ENCODE data around the gene KLK11. TPM values are rescaled to one million over a fixed set of nuclear protein-coding genes. Genes with fewer than 3 reads are reported as not detected.

The KLK11 gene
- total and polyA plus RNA-seq, 4 experiments from 2014 or later, result not detected

DNA sequence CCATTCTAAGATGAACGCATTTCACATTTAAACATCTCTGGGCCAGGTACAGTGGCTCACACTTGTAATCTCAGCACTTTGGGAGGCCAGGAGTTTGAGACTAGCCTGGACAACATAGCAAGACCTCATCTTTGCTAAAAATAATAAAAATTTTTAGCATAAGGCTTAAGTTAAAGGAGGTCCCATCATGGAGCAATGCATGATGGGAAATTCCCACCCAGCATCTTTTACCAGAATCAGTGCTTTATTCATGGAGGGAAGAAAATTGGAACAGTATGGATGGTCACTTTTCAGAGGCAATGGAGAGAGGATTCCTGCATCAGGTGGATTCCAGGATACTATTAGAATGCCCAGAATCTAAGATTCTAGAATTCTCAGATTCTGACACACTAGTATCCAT lies 21.2 kb downstream of the KLK11 start:
- Mint-ChIP-seq H3K4me3 (no peak overlapping the region), H3K27me3 (peaks cover 20% of the 10 kb centered on the region in 2 donors), H3K36me3 (no peaks in the 10 kb centered on the region), H3K4me1 (no peaks in the 10 kb centered on the region), H3K27ac (no peak overlapping the region), H3K9me3 (no peaks in the 10 kb centered on the region)
- POLR2A ChIA-PET (ENCODE audit: partially characterized antibody), result no interaction called here
- Histone ChIP-seq H3K36me3 (ENCODE audit: insufficient read depth, low read length) (no peaks in the 10 kb centered on the region), H3K27me3 (ENCODE audit: insufficient read depth, low read length) (no peaks in the 10 kb centered on the region), H3K4me3 (ENCODE audit: low read length in 2 of 2) (no peak overlapping the region), H3K27ac (ENCODE audit: low read depth, low read length) (no peak overlapping the region), H3K9me3 (ENCODE audit: control insufficient read depth in 1 of 2, low read length in 2 of 2) (no peaks in the 10 kb centered on the region), H3K4me1 (ENCODE audit: insufficient read depth, low read length) (no peaks in the 10 kb centered on the region)
- intact Hi-C loops (cut with micrococcal nuclease), result no loop called here
- CTCF ChIA-PET (ENCODE audit: partially characterized antibody), result no interaction called here
- no peak for DNase-seq

DNA sequence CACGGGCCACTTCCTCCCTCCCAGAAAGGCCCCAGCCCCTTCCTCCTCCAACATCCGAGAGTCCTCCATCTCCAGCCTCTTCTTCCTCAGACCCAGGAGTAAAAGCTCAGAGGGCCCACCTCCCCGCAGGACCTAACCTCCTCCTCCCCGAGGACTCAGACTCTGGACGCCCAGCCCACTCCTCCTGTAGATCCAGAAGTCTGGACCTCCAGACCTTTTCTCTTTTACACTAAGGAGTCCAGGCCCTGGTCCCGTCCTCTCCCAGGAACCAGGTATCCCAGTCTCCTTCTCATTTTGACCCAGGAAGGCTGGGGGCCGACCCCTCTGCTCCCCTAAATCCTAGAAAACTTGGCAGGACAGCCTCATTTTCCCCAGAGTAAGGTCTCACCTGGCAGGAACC lies 23.1 kb downstream of the KLK11 start:
- intact Hi-C loops (cut with micrococcal nuclease), result no loop called here
- H3K4me3 ChIP-seq (ENCODE audit: low read length in 2 of 2), result no peak overlapping the region
- Mint-ChIP-seq H3K36me3 (no peaks in the 10 kb centered on the region), H3K4me3 (no peak overlapping the region), H3K27ac (no peak overlapping the region), H3K4me1 (no peaks in the 10 kb centered on the region), H3K9me3 (no peaks in the 10 kb centered on the region), H3K27me3 (peaks cover 15 to 19% of the 10 kb centered on the region in 2 donors)
- no peaks in the 10 kb centered on the region for H3K36me3 ChIP-seq (ENCODE audit: insufficient read depth, low read length)
- DNase-seq, result no peak
- CTCF ChIA-PET (ENCODE audit: partially characterized antibody), result no interaction called here
- no peak overlapping the region for H3K27ac ChIP-seq (ENCODE audit: low read depth, low read length)
- H3K4me1 ChIP-seq (ENCODE audit: insufficient read depth, low read length), result no peaks in the 10 kb centered on the region
- H3K27me3 ChIP-seq (ENCODE audit: insufficient read depth, low read length), result no peaks in the 10 kb centered on the region
- POLR2A ChIA-PET (ENCODE audit: partially characterized antibody), result no interaction called here
- H3K9me3 ChIP-seq (ENCODE audit: control insufficient read depth in 1 of 2, low read length in 2 of 2), result no peaks in the 10 kb centered on the region

DNA sequence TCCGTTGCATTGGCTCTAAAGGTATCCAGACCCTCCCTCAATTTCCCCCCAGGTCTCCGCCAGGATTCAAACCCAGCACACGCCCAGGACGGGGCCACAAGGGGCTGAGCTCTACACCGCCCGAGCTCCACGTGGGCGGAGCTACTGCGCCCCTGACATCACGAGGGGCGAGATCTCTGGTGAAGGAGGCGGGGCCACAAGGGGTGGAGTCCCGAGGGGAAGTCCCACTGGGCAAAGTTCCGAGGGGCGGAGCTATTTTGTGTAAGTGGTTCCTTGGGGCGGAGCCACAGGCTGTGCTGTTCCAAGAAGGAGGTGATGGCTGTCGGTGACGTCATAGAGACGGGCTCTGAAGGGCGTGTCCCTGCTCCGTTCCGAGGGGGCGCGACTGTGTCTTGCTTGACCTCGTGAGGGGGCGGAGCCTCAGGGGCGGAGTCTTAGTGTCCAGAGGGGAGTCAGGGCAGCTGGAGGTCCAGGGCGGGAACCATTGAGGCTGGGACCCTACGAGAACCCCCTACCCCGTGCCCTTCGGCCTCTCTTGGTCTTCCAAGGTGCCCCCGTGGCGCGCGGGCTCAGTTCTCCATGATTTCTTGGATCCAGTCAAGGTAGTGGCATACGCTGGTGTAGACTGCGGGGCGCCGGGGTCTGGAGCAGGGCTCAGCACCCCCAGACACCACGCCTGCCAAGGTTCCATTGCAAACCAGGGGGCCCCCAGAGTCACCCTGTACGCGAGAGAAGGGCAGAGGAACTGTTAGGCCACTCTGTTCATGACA lies 23.7 kb downstream of the KLK11 start:
- Mint-ChIP-seq H3K4me1 (no peaks in the 10 kb centered on the region), H3K9me3 (no peaks in the 10 kb centered on the region), H3K27ac (no peak overlapping the region), H3K4me3 (peak overlapping the region in 1 of 8 donors; percentile 26), H3K27me3 (peaks cover 15 to 24% of the 10 kb centered on the region in 2 donors), H3K36me3 (no peaks in the 10 kb centered on the region)
- POLR2A ChIA-PET (ENCODE audit: partially characterized antibody), result no interaction called here
- Histone ChIP-seq H3K9me3 (ENCODE audit: control insufficient read depth in 1 of 2, low read length in 2 of 2) (no peaks in the 10 kb centered on the region), H3K27me3 (ENCODE audit: insufficient read depth, low read length) (no peaks in the 10 kb centered on the region), H3K36me3 (ENCODE audit: insufficient read depth, low read length) (no peaks in the 10 kb centered on the region), H3K4me3 (ENCODE audit: low read length in 2 of 2) (no peak overlapping the region), H3K4me1 (ENCODE audit: insufficient read depth, low read length) (no peaks in the 10 kb centered on the region), H3K27ac (ENCODE audit: low read depth, low read length) (no peak overlapping the region)
- CTCF ChIA-PET (ENCODE audit: partially characterized antibody), result interaction anchor here (0.6 kb wide), 1 partner anchor 9 kb away, joined by 3 read pairs; no protein-coding TSS in a partner anchor
- intact Hi-C loops (cut with micrococcal nuclease), result no loop called here
- DNase-seq, result no peak

DNA sequence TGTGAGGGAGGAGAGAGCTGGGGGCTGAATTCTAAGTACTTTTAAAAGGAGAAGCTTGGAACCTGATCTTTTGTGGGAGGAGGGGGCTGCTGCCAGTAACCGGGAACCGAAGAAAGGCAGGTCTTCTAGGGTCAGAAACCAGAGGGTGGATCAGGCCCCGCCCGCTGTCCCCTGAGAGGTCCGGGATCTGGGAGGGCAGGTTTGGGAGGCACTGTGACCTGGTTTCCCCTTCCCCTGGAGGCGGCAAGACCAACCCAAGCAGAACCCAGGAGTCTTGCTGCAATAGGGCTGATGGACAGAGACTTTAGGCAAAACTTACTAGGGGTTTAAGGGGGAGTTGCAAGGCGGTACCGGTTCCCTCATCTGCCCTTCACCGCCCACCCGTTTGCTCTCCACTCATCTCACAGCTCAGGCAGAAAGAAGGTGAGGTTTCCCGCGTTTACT lies 24.3 kb downstream of the KLK11 start:
- intact Hi-C loops (cut with micrococcal nuclease), result no loop called here
- H3K27ac Mint-ChIP-seq, result no peak overlapping the region
- peaks cover 15 to 24% of the 10 kb centered on the region in 2 donors for H3K27me3 Mint-ChIP-seq
- no peaks in the 10 kb centered on the region for H3K36me3 ChIP-seq (ENCODE audit: insufficient read depth, low read length)
- H3K9me3 ChIP-seq (ENCODE audit: control insufficient read depth in 1 of 2, low read length in 2 of 2), result no peaks in the 10 kb centered on the region
- no peak for DNase-seq
- ChIA-PET CTCF (ENCODE audit: partially characterized antibody) (interaction anchor here (0.6 kb wide), 1 partner anchor 10 kb away, joined by 3 read pairs; no protein-coding TSS in a partner anchor), POLR2A (ENCODE audit: partially characterized antibody) (no interaction called here)
- no peak overlapping the region for H3K27ac ChIP-seq (ENCODE audit: low read depth, low read length)
- H3K4me1 Mint-ChIP-seq, result no peaks in the 10 kb centered on the region
- H3K36me3 Mint-ChIP-seq, result no peaks in the 10 kb centered on the region
- H3K4me3 ChIP-seq (ENCODE audit: low read length in 2 of 2), result no peak overlapping the region
- no peaks in the 10 kb centered on the region for H3K27me3 ChIP-seq (ENCODE audit: insufficient read depth, low read length)
- H3K4me3 Mint-ChIP-seq, result no peak overlapping the region
- H3K9me3 Mint-ChIP-seq, result no peaks in the 10 kb centered on the region
- no peaks in the 10 kb centered on the region for H3K4me1 ChIP-seq (ENCODE audit: insufficient read depth, low read length)

DNA sequence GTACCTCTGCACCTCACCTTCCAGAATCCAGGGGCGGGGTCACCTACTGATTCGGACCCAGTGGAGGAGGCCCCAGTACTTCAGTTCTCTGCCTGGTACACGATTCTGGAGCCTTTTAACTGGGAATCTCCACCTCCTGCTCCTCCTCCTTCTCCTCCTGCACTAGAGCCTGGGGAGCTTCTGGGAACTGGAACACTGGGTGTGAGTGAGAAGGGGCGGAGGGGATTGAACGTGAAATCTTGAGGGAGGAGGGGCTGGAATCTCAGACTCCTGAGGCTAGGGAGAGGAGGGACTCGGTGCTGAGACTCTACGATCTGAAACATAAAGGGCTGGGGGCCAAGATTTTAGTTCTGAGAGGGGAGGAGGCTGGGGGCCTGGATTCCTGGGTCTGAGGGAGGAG lies 24.9 kb downstream of the KLK11 start, which contains the start of gene KLK8:
KLK8 (minus strand) TSS at position 90 of the 400 bp plus-strand sequence. CDS start 437 bp downstream, outside the sequence.
- CTCF ChIA-PET (ENCODE audit: partially characterized antibody), result no interaction called here
- no peaks in the 10 kb centered on the region for H3K27me3 ChIP-seq (ENCODE audit: insufficient read depth, low read length)
- H3K4me3 Mint-ChIP-seq, result no peak within 1 kb of the TSS

DNA sequence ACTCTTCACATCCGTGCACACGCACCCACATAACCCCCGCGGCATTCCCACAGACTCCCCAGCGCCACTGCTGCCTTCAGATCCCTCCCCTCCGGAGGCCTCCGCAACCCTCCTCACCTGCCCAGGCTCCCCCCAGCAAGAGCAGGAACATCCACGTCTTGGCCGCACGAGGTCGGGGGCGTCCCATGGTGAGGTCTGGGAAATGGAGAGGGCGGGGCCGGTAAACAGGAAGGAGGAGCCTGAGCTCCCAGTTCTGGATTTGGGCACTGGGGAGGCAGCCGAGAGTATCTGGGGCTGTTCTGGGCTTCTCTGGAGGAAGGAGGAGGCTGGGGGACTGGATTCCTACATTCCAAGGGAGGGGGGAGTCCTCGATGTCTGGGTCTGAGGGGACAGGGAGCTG lies 25.4 kb downstream of the KLK11 start:
- CTCF ChIA-PET (ENCODE audit: partially characterized antibody), result no interaction called here
- Mint-ChIP-seq H3K27me3 (peaks cover 15 to 25% of the 10 kb centered on the region in 2 donors), H3K36me3 (no peaks in the 10 kb centered on the region), H3K27ac (no peak overlapping the region), H3K4me3 (no peak overlapping the region), H3K9me3 (no peaks in the 10 kb centered on the region), H3K4me1 (no peaks in the 10 kb centered on the region)
- Histone ChIP-seq H3K27me3 (ENCODE audit: insufficient read depth, low read length) (no peaks in the 10 kb centered on the region), H3K4me3 (ENCODE audit: low read length in 2 of 2) (no peak overlapping the region), H3K4me1 (ENCODE audit: insufficient read depth, low read length) (no peaks in the 10 kb centered on the region), H3K9me3 (ENCODE audit: control insufficient read depth in 1 of 2, low read length in 2 of 2) (no peaks in the 10 kb centered on the region), H3K27ac (ENCODE audit: low read depth, low read length) (no peak overlapping the region), H3K36me3 (ENCODE audit: insufficient read depth, low read length) (no peaks in the 10 kb centered on the region)
- DNase-seq, result no peak
- intact Hi-C loops (cut with micrococcal nuclease), result no loop called here
- POLR2A ChIA-PET (ENCODE audit: partially characterized antibody), result no interaction called here

More for the DNA sequence above, 24.9 kb downstream of the KLK11 start, which contains the start of gene KLK8:
- no peaks in the 10 kb centered on the region for H3K9me3 Mint-ChIP-seq
- Histone ChIP-seq H3K9me3 (ENCODE audit: control insufficient read depth in 1 of 2, low read length in 2 of 2) (no peaks in the 10 kb centered on the region), H3K4me1 (ENCODE audit: insufficient read depth, low read length) (no peaks in the 10 kb centered on the region), H3K27ac (ENCODE audit: low read depth, low read length) (no peak within 1 kb of the TSS), H3K4me3 (ENCODE audit: low read length in 2 of 2) (no peak within 1 kb of the TSS), H3K36me3 (ENCODE audit: insufficient read depth, low read length) (no peaks in the 10 kb centered on the region)
- intact Hi-C loops (cut with micrococcal nuclease), result no loop called here
- no peaks in the 10 kb centered on the region for H3K4me1 Mint-ChIP-seq
- DNase-seq, result no peak
- no peaks in the 10 kb centered on the region for H3K36me3 Mint-ChIP-seq
- H3K27ac Mint-ChIP-seq, result no peak within 1 kb of the TSS
- POLR2A ChIA-PET (ENCODE audit: partially characterized antibody), result no interaction called here
- H3K27me3 Mint-ChIP-seq, result peaks cover 15 to 27% of the 10 kb centered on the region in 2 donors

DNA sequence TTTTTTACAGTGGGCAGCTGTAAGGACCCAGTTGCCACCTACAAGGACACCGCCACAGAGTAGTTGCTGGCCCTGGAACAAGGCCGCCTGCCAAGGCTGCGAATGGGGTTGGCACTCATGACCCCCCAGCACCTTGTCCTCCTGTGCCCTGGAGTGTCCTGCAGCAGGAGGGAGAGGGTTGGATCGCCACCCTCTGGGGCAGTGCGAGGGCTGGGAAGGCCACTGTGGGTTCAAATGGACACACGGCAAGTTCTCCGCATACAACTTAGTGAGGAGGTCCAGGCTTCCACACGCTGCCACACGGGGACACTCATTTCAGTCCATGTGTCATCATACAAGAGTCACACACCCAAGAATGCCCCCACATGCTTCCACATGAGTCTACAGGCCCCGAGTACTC lies 26.0 kb downstream of the KLK11 start:
- intact Hi-C loops (cut with micrococcal nuclease), result no loop called here
- ChIA-PET POLR2A (ENCODE audit: partially characterized antibody) (no interaction called here), CTCF (ENCODE audit: partially characterized antibody) (no interaction called here)
- Mint-ChIP-seq H3K36me3 (no peaks in the 10 kb centered on the region), H3K4me3 (no peak overlapping the region), H3K9me3 (no peaks in the 10 kb centered on the region), H3K4me1 (no peaks in the 10 kb centered on the region), H3K27me3 (peaks cover 16 to 27% of the 10 kb centered on the region in 2 donors), H3K27ac (no peak overlapping the region)
- H3K27ac ChIP-seq (ENCODE audit: low read depth, low read length), result no peak overlapping the region
- H3K4me1 ChIP-seq (ENCODE audit: insufficient read depth, low read length), result no peaks in the 10 kb centered on the region
- H3K27me3 ChIP-seq (ENCODE audit: insufficient read depth, low read length), result no peaks in the 10 kb centered on the region
- no peak for DNase-seq
- H3K36me3 ChIP-seq (ENCODE audit: insufficient read depth, low read length), result no peaks in the 10 kb centered on the region
- H3K9me3 ChIP-seq (ENCODE audit: control insufficient read depth in 1 of 2, low read length in 2 of 2), result no peaks in the 10 kb centered on the region
- no peak overlapping the region for H3K4me3 ChIP-seq (ENCODE audit: low read length in 2 of 2)
